H1 (cell line): ENCODE measurements around the gene DAPK3. TPM values are rescaled to one million over a fixed set of nuclear protein-coding genes. Genes with fewer than 3 reads are reported as not detected.

Experiments used
- CHD2 ChIP-seq: IDR thresholded peaks from 2 replicates; pipeline ENCODE4 v1.6.1; 2012; ENCODE audit warnings: low read length, improper control_type of control experiment
- POLR2AphosphoS5 ChIP-seq: IDR thresholded peaks from 2 replicates; pipeline ENCODE4 v1.6.1; 2011; ENCODE audit warnings: low read depth, low read length
- RBBP5 ChIP-seq: IDR thresholded peaks from 2 replicates; pipeline ENCODE4 v1.7.1; 2012; ENCODE audit warnings: low read depth, mild to moderate bottlenecking, inconsistent platforms, low read length, moderate library complexity, borderline replicate concordance
- SIN3A ChIP-seq, 2 experiments: IDR thresholded peaks in 1 of 2; conservative IDR thresholded peaks in 1 of 2; 2 replicates each; pipeline ENCODE4 v1.6.1; 2011 to 2012; ENCODE audit warnings: low read length in 2 of 2, improper control_type of control experiment in 1 of 2, low read depth in 1 of 2, mild to moderate bottlenecking in 1 of 2
- TAF7 ChIP-seq: optimal IDR thresholded peaks from 2 replicates; pipeline ENCODE3; 2011; ENCODE audit warnings: low read depth, mild to moderate bottlenecking, inconsistent platforms, low read length, moderate library complexity, borderline replicate concordance
- TBP ChIP-seq: IDR thresholded peaks from 2 replicates; pipeline ENCODE4 v1.6.1; 2011; ENCODE audit warnings: low read depth, low read length, improper control_type of control experiment
- polyA plus RNA-seq, 7 experiments: library from polyadenylated mRNA; depleted of rRNA in 3 of 7; stranded (reverse) in 5 of 7; unstranded in 2 of 7; fragments of >200 nt in 5 of 7; fragments of 200-250 nt in 2 of 7; gene quantifications; 1 replicate in 5 of 7; 2 replicates in 1 of 7; 4 replicates in 1 of 7; pipeline versions ENCODE4 v1.2.1 to v1.2.3, GENCODE V29; 2011 to 2013; ENCODE audit warnings: missing spikeins in 2 of 7, mixed read lengths in 2 of 7
- total RNA-seq: library from RNA; stranded (reverse); fragmentation: NEBNext Ultra II Directional; extraction: Animal tissue kit (Norgen Biotek cat#: 25700); gene quantifications from 2 replicates; pipeline ENCODE4 v1.2.1, GENCODE V29; 2021

Gene DAPK3
- total and polyA plus RNA-seq, 2 of the 8 experiments (the other 6 are each of a cell fraction or from before 2014, with no cell fraction given), result 53.2 to 78.1 TPM

- TF ChIP-seq TBP (peak; percentile 18; the same call in 1 of the 2 replicates), POLR2AphosphoS5 (peak; percentile 78; the same call in 1 of the 2 replicates), CHD2 (no peak), TAF7 (peak; percentile 10), SIN3A (conservative IDR thresholded peaks at IDR 0.05 in 1 of 2, IDR thresholded peaks at IDR 0.05 in 1 of 2; ENCODE audit: low read depth in 1 of 2, low read length in 2 of 2) (peak; percentile 0 to 16; a peak in 1 of 4 replicates), RBBP5 (no peak)
These were observed 1.2 kb downstream of the DAPK3 start (continued) for GRCh38 chr19:3969435-3970312.
